Calu3 (cell line): ENCODE results near the gene CCDC32. TPM values are rescaled to one million over a fixed set of nuclear protein-coding genes. Genes with fewer than 3 reads are reported as not detected.
A peak's percentile ranks its signal among the peaks of the same experiment; 100 is the strongest.

Source experiments
- BruUV-seq: library from RNA; stranded (reverse); fragments of 400-500 nt; replicated peaks from 2 replicates; lab custom pipeline; 2021; lab: Mats Ljungman, UMichigan
- CTCF ChIA-PET: fragments of 300-600 bp; sonication (Branson Sonifier 250); formaldehyde crosslinking; loops from one replicate; lab custom pipeline; 2022; ENCODE audit warnings: antibody characterized with exemption; lab: Charles Lee
- DNase-seq: peaks from one replicate; pipeline ENCODE4 v3.0.0; 2022
- H3K27ac Mint-ChIP-seq: one replicate; pipeline ENCODE4 v1.8.0; 2022; ENCODE audit warnings: mixed read lengths; ENCODE audit not compliant: unreplicated experiment
- H3K27me3 Mint-ChIP-seq: one replicate; pipeline ENCODE4 v1.8.0; 2022; ENCODE audit warnings: mixed read lengths; ENCODE audit not compliant: unreplicated experiment
- H3K36me3 Mint-ChIP-seq: one replicate; pipeline ENCODE4 v1.8.0; 2022; ENCODE audit warnings: mild to moderate bottlenecking, moderate library complexity, mixed read lengths; ENCODE audit not compliant: insufficient read depth, unreplicated experiment
- H3K4me1 Mint-ChIP-seq: one replicate; pipeline ENCODE4 v1.8.0; 2022; ENCODE audit warnings: mild to moderate bottlenecking, low read depth, mixed read lengths; ENCODE audit not compliant: unreplicated experiment
- H3K4me3 Mint-ChIP-seq: one replicate; pipeline ENCODE4 v1.8.0; 2022; ENCODE audit warnings: mild to moderate bottlenecking, low read depth, moderate library complexity, mixed read lengths; ENCODE audit not compliant: unreplicated experiment
- H3K9me3 Mint-ChIP-seq: one replicate; pipeline ENCODE4 v1.8.0; 2022; ENCODE audit warnings: low read depth, mixed read lengths; ENCODE audit not compliant: unreplicated experiment
- CTCF ChIP-seq: fragments of 200-600 bp; IDR thresholded peaks from one replicate; pipeline ENCODE4 v1.8.0; 2022; ENCODE audit warnings: antibody characterized with exemption; ENCODE audit not compliant: unreplicated experiment
- intact Hi-C: fragments of 100-400 bp; cut with micrococcal nuclease; formaldehyde crosslinking; loops from one replicate; pipeline ENCODE4 v1.10.0; 2022; ENCODE audit not compliant: unreplicated experiment
- total RNA-seq: library from RNA; stranded (reverse); gene quantifications from 2 replicates; pipeline ENCODE4 v1.2.3, GENCODE V29; 2022

The CCDC32 gene
- total RNA-seq, 1 experiment from 2014 or later: 13.6 TPM

DNA sequence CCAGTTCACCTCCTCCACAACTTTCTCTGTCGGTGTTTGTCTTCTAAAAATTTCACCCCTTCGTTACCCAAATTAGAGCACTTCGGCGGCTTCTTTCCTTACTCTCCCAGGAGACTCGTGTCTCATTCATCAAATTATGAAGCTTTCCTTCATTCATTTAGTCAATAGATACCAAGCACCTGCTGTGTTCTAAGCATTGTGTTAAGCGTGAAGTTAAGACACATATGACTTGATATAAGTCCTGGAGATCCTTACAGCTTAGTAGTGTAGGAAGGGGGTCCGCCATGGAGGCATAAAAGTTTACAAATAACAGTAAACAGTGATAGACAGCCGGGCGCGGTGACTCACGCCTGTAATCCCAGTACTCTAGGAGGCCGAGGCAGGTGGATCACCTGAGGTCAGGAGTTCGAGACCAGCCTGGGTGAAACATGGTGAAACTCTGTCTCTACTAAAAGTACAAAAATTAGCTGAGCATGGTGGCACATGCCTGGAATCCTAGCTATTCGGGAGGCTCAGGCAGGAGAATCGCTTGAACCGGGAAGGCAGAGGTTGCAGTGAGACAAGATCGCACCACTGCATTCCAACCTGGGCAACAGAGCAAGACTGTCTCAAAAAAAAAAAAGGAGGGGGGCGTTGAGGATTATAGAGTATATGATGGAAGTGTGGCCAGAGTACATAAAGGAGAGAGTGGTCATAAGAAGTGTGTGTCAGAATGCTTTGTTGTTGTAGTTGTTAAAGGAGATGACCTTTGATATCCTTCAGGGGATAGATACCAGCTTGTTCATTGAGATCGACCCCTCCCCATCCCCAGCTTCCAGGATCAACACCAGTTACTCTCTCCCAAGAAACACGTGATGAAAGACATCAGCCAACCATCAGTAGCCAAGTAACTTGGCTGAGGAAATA, 744 bp upstream of the CCDC32 start:
- Mint-ChIP-seq H3K9me3 (no peaks in the 10 kb centered on the region), H3K4me3 (peak overlapping the region; percentile 73), H3K36me3 (peaks cover 32% of the 10 kb centered on the region), H3K27ac (peak overlapping the region; percentile 81), H3K27me3 (no peaks in the 10 kb centered on the region), H3K4me1 (no peaks in the 10 kb centered on the region)
- no TSS peak for BruUV-seq
- no peak for TF ChIP-seq CTCF
- peak; percentile 24 for DNase-seq
- intact Hi-C loops: no loop called here
- CTCF ChIA-PET: interaction anchor here (0.6 to 1.1 kb wide), 4 partner anchors 13 to 329 kb away, joined by 3 to 6 read pairs (median 4); partner anchors contain the start of gene VPS18

DNA sequence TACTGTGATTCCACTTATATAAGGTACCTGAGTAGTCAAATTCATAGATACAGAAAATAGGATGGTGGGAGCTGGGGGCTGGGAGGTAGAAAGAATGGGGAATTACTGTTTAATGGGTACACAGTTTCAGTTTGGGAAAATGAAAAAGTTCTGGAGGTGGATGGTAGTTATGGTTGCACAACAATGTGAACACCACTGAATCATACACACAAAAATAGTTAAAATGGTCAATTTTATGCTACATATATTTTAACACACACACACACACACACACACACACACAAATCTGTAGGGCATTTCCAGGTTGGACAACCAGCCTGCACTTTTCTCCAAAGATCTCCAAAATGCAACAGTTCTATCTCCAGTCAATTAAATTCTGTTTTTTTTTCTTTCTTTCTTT, 1.4 kb downstream of the CCDC32 start:
- CTCF ChIA-PET: no interaction called here
- no peaks in the 10 kb centered on the region for H3K9me3 Mint-ChIP-seq
- TF ChIP-seq CTCF: no peak
- no TSS peak for BruUV-seq
- H3K4me3 Mint-ChIP-seq: no peak overlapping the region
- no peaks in the 10 kb centered on the region for H3K27me3 Mint-ChIP-seq
- no peak for DNase-seq
- intact Hi-C loops: no loop called here
- no peak overlapping the region for H3K27ac Mint-ChIP-seq
- peaks cover 17% of the 10 kb centered on the region for H3K36me3 Mint-ChIP-seq
- no peaks in the 10 kb centered on the region for H3K4me1 Mint-ChIP-seq

DNA sequence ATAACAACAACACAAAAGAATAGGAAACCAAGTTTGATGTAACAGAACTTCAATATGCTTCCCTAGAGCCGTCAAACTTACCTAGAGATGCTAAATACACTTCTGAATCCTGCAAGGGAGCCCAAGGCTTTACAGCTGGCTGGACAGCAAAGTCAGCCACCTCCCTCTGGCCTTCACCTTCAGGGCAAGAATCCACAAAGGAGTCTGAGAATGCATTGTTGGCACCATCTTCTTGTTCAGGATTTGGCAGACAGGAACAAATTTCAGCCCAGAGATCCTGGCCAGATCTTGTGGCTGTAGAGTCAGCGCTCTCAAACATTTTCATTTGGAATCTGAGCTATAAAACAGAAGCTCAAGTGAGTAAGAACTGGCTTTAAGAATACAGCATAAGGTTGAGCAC, 2.2 kb downstream of the CCDC32 start:
- no TSS peak for BruUV-seq
- Mint-ChIP-seq H3K27me3 (no peaks in the 10 kb centered on the region), H3K9me3 (no peaks in the 10 kb centered on the region), H3K4me3 (no peak overlapping the region), H3K4me1 (no peaks in the 10 kb centered on the region), H3K36me3 (peaks cover 17% of the 10 kb centered on the region), H3K27ac (no peak overlapping the region)
- no peak for DNase-seq
- intact Hi-C loops: no loop called here
- TF ChIP-seq CTCF: no peak
- CTCF ChIA-PET: no interaction called here

- BruUV-seq: no TSS peak
- TF ChIP-seq CTCF: no peak
- no peak overlapping the region for H3K27ac Mint-ChIP-seq
- H3K36me3 Mint-ChIP-seq: peaks cover under 1% of the 10 kb centered on the region
- no peak for DNase-seq
- H3K27me3 Mint-ChIP-seq: no peaks in the 10 kb centered on the region
- H3K4me1 Mint-ChIP-seq: no peaks in the 10 kb centered on the region
- CTCF ChIA-PET: no interaction called here
- no peak overlapping the region for H3K4me3 Mint-ChIP-seq
- intact Hi-C loops: no loop called here
- no peaks in the 10 kb centered on the region for H3K9me3 Mint-ChIP-seq
These were observed 5.7 kb downstream of the CCDC32 start for GRCh38 chr15:40558952-40559742.
